Astrocyte of the spinal cord (primary cell): ENCODE results near the gene PLPP4.

Experiments used
- DNase-seq: peaks from one replicate; pipeline ENCODE4 v3.0.0; 2011; ENCODE audit warnings: low read depth, low spot score
- H3K4me3 ChIP-seq: 2 replicates; pipeline ENCODE4 v1.5.1; 2011; ENCODE audit warnings: low read depth, mild to moderate bottlenecking, low read length, moderate library complexity
- CTCF ChIP-seq: IDR thresholded peaks from 2 replicates; pipeline ENCODE4 v1.5.1; 2012; ENCODE audit warnings: low read depth, mild to moderate bottlenecking, low read length, inconsistent platforms
- in situ Hi-C: cut with HindIII; loops from 2 replicates; pipeline ENCODE4 v1.10.0; 2017; ENCODE audit warnings: low sequenced_read_pairs

PLPP4 gene

GRCh38 chr10:120521880-120522279 is 64.9 kb downstream of the PLPP4 start:
- TF ChIP-seq CTCF = no peak
- in situ Hi-C loops = no loop called here
- no peak for DNase-seq
- no peak overlapping the region for H3K4me3 ChIP-seq

DNA sequence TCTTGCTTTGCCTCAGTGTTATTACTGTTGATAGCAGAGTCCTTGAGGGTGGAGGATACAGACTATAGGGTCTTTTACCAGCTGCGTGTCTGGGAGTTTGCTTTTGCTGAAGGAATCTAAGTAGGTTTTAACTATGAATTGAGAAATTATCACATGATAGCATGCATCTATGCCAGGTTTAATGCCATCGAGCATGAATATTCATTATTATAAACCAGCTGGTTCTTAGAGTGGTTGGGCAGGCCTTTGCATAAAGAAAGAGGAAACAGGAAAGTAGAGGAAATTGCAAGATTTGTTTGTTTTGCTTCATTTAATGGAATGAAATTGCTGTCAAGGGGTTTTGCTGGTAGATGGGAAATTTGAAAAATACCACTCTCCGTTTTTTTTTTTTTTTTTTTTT is 70.7 kb downstream of the PLPP4 start:
- no peak overlapping the region for H3K4me3 ChIP-seq
- in situ Hi-C loops = no loop called here
- DNase-seq = no peak
- no peak for TF ChIP-seq CTCF

DNA sequence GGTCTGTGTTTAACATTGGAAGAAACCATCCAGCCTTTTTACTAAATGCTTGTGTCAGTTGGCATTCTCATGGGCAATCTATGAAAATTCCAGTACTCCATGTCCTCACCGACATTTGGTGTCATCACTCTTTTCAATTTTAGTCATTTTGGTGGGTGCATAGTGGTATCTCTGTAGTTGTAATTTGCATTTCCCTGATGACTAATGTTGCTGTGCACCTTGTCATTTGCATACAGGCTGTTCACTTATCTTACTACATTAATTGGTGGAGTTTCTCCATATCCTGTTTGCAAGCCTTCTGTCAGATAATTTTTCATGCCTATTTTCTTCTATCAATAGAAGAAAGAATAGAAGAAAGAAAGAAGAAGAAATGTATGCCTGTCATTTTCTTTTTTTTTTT is 73.7 kb downstream of the PLPP4 start:
- no peak for TF ChIP-seq CTCF
- in situ Hi-C loops = no loop called here
- no peak overlapping the region for H3K4me3 ChIP-seq
- no peak for DNase-seq

DNA sequence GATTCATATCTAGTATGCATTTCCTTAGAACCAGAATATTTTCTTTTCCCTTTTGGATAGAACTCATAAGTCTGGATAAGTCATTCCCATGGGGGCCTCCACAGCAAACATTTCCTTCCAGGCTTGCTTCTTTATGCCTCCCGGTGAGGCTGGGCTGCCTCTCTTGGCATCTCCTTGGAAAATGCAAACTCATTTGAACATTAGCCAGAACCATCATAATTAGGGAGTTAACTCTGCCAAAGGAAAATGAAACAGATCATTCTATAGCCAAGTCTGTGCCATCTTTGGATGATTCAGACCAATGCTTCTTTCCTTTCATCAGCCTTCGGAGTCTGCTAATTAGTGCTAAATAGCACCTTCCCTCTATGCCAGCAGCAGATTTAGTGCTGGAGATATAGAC is 81.1 kb downstream of the PLPP4 start:
- no peak for TF ChIP-seq CTCF
- H3K4me3 ChIP-seq = no peak overlapping the region
- in situ Hi-C loops = no loop called here
- no peak for DNase-seq

DNA sequence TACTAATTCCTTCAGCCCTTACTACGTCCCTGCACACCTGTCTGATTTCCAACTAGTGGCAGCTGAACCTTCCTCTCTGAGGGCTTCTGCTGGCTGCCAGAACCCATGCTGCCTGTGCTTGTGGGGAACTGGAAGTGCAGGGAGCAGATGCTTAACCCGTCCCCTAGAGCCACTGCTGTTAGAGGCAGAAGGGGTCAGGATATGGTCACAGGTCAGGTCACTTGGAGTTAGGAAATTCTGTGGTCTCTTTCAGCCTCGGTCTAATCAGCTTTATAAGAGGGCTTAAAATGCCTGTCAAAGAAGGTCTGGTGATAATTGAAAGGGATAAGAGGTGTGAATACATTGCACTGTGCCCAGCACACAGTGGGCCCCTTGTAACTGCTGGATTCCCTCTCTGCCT is 82.0 kb downstream of the PLPP4 start:
- in situ Hi-C loops = no loop called here
- TF ChIP-seq CTCF = no peak
- no peak overlapping the region for H3K4me3 ChIP-seq
- DNase-seq = no peak

GRCh38 chr10:120540486-120540885 is 83.5 kb downstream of the PLPP4 start:
- no peak for DNase-seq
- no peak for TF ChIP-seq CTCF
- in situ Hi-C loops = no loop called here
- no peak overlapping the region for H3K4me3 ChIP-seq

- no peak overlapping the region for H3K4me3 ChIP-seq
- no peak for TF ChIP-seq CTCF
- peak; percentile 58 for DNase-seq
- in situ Hi-C loops = no loop called here
Measured at GRCh38 chr10:120541984-120542383, 85.0 kb downstream of the PLPP4 start.
